Hematopoietic multipotent progenitor cell (in vitro differentiated cells): Measurements from ENCODE around the gene NCKIPSD. TPM values are rescaled to one million over a fixed set of nuclear protein-coding genes. Genes with fewer than 3 reads are reported as not detected.

ENCODE experiments used
- DNase-seq, 3 donors: peaks; one replicate each; pipeline ENCODE4 v3.0.0-alpha.2; 2011 to 2015; ENCODE audit warnings: low read depth in 2 of 3, low spot score in 2 of 3
- small RNA-seq: library from RNA; depleted of rRNA; stranded (forward); fragments of <200 nt; gene quantifications from one replicate; pipeline ENCODE3, GENCODE V24; 2012
- total RNA-seq: library from RNA; depleted of rRNA; stranded (reverse); fragments of >200 nt; gene quantifications from one replicate; pipeline ENCODE4 v1.2.3, GENCODE V29; 2012

The NCKIPSD gene
- total RNA-seq, 1 donor = 22.1 TPM

GRCh38 chr3:48628277-48629017 lies 57.3 kb downstream of the NCKIPSD start:
- DNase-seq = no peak

GRCh38 chr3:48625600-48625999 lies 60.1 kb downstream of the NCKIPSD start:
- DNase-seq = no peak

GRCh38 chr3:48624767-48625166 lies 60.9 kb downstream of the NCKIPSD start:
- DNase-seq = no peak

- no peak for DNase-seq
Observed at GRCh38 chr3:48623851-48624547, 61.7 kb downstream of the NCKIPSD start.

Small RNAs within 50 kb of the gene (small RNA-seq; reads per million reads assigned to genes)
- gene AC141002.1 = not detected

Other genes with a start within 250 kb of the NCKIPSD start
- 15.6 TPM for gene CCDC51, start 245.8 kb downstream of the NCKIPSD start, total RNA-seq
- 25.0 TPM for gene TMA7, start 245.7 kb downstream of the NCKIPSD start, total RNA-seq
- 12.9 TPM for gene ATRIP, start 239.2 kb downstream of the NCKIPSD start, total RNA-seq
- gene SHISA5, start 181.7 kb downstream of the NCKIPSD start, total RNA-seq = 232 TPM
- gene PFKFB4, start 129.1 kb downstream of the NCKIPSD start, total RNA-seq = 10.8 TPM
- gene UCN2, start 122.1 kb downstream of the NCKIPSD start, total RNA-seq = under 0.01 TPM
- 0.27 TPM for gene COL7A1, start 90.6 kb downstream of the NCKIPSD start, total RNA-seq
- 397 TPM for gene UQCRC1, start 76.3 kb downstream of the NCKIPSD start, total RNA-seq
- not detected for gene TMEM89, start 64.1 kb downstream of the NCKIPSD start, total RNA-seq
- 20.2 TPM for gene SLC26A6, start 50.5 kb downstream of the NCKIPSD start, total RNA-seq
- gene CELSR3, start 23.0 kb downstream of the NCKIPSD start, total RNA-seq = 3.2 TPM
- gene IP6K2, start 31.3 kb upstream of the NCKIPSD start, total RNA-seq = 165 TPM
- 20.5 TPM for gene PRKAR2A, start 162.0 kb upstream of the NCKIPSD start, total RNA-seq
- 25.6 TPM for gene SLC25A20, start 213.0 kb upstream of the NCKIPSD start, total RNA-seq
- gene ARIH2, start 232.9 kb upstream of the NCKIPSD start, total RNA-seq = 71.4 TPM